ENCODE measurements around the gene ATRAID. TPM values are rescaled to one million over a fixed set of nuclear protein-coding genes. Genes with fewer than 3 reads are reported as not detected.

ATRAID gene
- total RNA-seq, 1 experiment from 2014 or later = 104 TPM

GRCh38 chr2:27236136-27236535, 24.3 kb downstream of the ATRAID start:
- no peak overlapping the region for H3K4me3 Mint-ChIP-seq (ENCODE audit: low read depth, unreplicated experiment)
- no peaks in the 10 kb centered on the region for H3K9me3 Mint-ChIP-seq (ENCODE audit: low read depth, unreplicated experiment)
- H3K27ac Mint-ChIP-seq (ENCODE audit: unreplicated experiment) = no peak overlapping the region
- no peak for TF ChIP-seq CTCF (IDR thresholded peaks at IDR 0.05; ENCODE audit: unreplicated experiment)
- no peaks in the 10 kb centered on the region for H3K27me3 Mint-ChIP-seq (ENCODE audit: unreplicated experiment)
- BruUV-seq (replicated peaks) = no TSS peak
- peaks cover 54% of the 10 kb centered on the region for H3K36me3 Mint-ChIP-seq (ENCODE audit: insufficient read depth, unreplicated experiment)
- intact Hi-C loops (cut with micrococcal nuclease; ENCODE audit: unreplicated experiment) = no loop called here
- H3K4me1 Mint-ChIP-seq (ENCODE audit: low read depth, unreplicated experiment) = no peaks in the 10 kb centered on the region
- CTCF ChIA-PET = interaction anchor here (0.8 to 1.4 kb wide), 2 partner anchors 10 to 67 kb away, joined by 3 read pairs; no protein-coding TSS in a partner anchor
- DNase-seq = no peak

GRCh38 chr2:27236626-27237025, 24.8 kb downstream of the ATRAID start:
- TF ChIP-seq CTCF (IDR thresholded peaks at IDR 0.05; ENCODE audit: unreplicated experiment) = no peak
- Mint-ChIP-seq H3K27ac (ENCODE audit: unreplicated experiment) (no peak overlapping the region), H3K4me1 (ENCODE audit: low read depth, unreplicated experiment) (no peaks in the 10 kb centered on the region), H3K9me3 (ENCODE audit: low read depth, unreplicated experiment) (no peaks in the 10 kb centered on the region), H3K4me3 (ENCODE audit: low read depth, unreplicated experiment) (no peak overlapping the region), H3K36me3 (ENCODE audit: insufficient read depth, unreplicated experiment) (peaks cover 52% of the 10 kb centered on the region), H3K27me3 (ENCODE audit: unreplicated experiment) (no peaks in the 10 kb centered on the region)
- intact Hi-C loops (cut with micrococcal nuclease; ENCODE audit: unreplicated experiment) = no loop called here
- no peak for DNase-seq
- CTCF ChIA-PET = no interaction called here
- no TSS peak for BruUV-seq (replicated peaks)

GRCh38 chr2:27237341-27237945, 25.6 kb downstream of the ATRAID start:
- Mint-ChIP-seq H3K27me3 (ENCODE audit: unreplicated experiment) (no peaks in the 10 kb centered on the region), H3K36me3 (ENCODE audit: insufficient read depth, unreplicated experiment) (peaks cover 51% of the 10 kb centered on the region), H3K4me3 (ENCODE audit: low read depth, unreplicated experiment) (no peak overlapping the region), H3K4me1 (ENCODE audit: low read depth, unreplicated experiment) (no peaks in the 10 kb centered on the region), H3K9me3 (ENCODE audit: low read depth, unreplicated experiment) (no peaks in the 10 kb centered on the region), H3K27ac (ENCODE audit: unreplicated experiment) (no peak overlapping the region)
- no peak for TF ChIP-seq CTCF (IDR thresholded peaks at IDR 0.05; ENCODE audit: unreplicated experiment)
- BruUV-seq (replicated peaks) = no TSS peak
- CTCF ChIA-PET = no interaction called here
- intact Hi-C loops (cut with micrococcal nuclease; ENCODE audit: unreplicated experiment) = no loop called here
- no peak for DNase-seq

GRCh38 chr2:27238976-27239375, 27.1 kb downstream of the ATRAID start:
- BruUV-seq (replicated peaks) = no TSS peak
- TF ChIP-seq CTCF (IDR thresholded peaks at IDR 0.05; ENCODE audit: unreplicated experiment) = no peak
- no peak for DNase-seq
- Mint-ChIP-seq H3K27me3 (ENCODE audit: unreplicated experiment) (no peaks in the 10 kb centered on the region), H3K9me3 (ENCODE audit: low read depth, unreplicated experiment) (no peaks in the 10 kb centered on the region), H3K4me1 (ENCODE audit: low read depth, unreplicated experiment) (no peaks in the 10 kb centered on the region), H3K4me3 (ENCODE audit: low read depth, unreplicated experiment) (no peak overlapping the region), H3K27ac (ENCODE audit: unreplicated experiment) (no peak overlapping the region), H3K36me3 (ENCODE audit: insufficient read depth, unreplicated experiment) (peaks cover 51% of the 10 kb centered on the region)
- intact Hi-C loops (cut with micrococcal nuclease; ENCODE audit: unreplicated experiment) = no loop called here
- CTCF ChIA-PET = no interaction called here

Measured in Calu3 (cell line).